A673 (cell line): ENCODE results near the gene SLIT1. TPM values are rescaled to one million over a fixed set of nuclear protein-coding genes. Genes with fewer than 3 reads are reported as not detected.

ENCODE experiments used
- BruUV-seq: library from RNA; stranded (reverse); fragments of 400-500 nt; replicated peaks from 2 replicates; lab custom pipeline; 2021; lab: Mats Ljungman, UMichigan
- CTCF ChIA-PET: fragments of 300-600 bp; sonication (Branson Sonifier 250); formaldehyde crosslinking; loops from one replicate; lab custom pipeline; 2022; ENCODE audit warnings: antibody characterized with exemption; lab: Charles Lee
- POLR2A ChIA-PET: fragments of 300-600 bp; sonication (Branson Sonifier 250); formaldehyde crosslinking; loops from one replicate; lab custom pipeline; 2022; ENCODE audit warnings: antibody characterized with exemption; ENCODE audit not compliant: low non-redundant PET; lab: Charles Lee
- DNase-seq: peaks from one replicate; pipeline ENCODE4 v3.0.0-alpha.2; 2015; ENCODE audit warnings: low spot score
- H3K27ac ChIP-seq: fragments of 200-600 bp; sonication (generic); 2 replicates; pipeline ENCODE4 v1.5.1; 2016; ENCODE audit warnings: mixed run types, low read depth, mild to moderate bottlenecking, mixed read lengths, antibody characterized with exemption, low read length; ENCODE audit not compliant: poor library complexity, severe bottlenecking
- H3K27me3 ChIP-seq: fragments of 200-600 bp; sonication (generic); replicated peaks from 2 replicates; pipeline ENCODE4 v1.6.1; 2017; ENCODE audit warnings: mixed run types, low read depth, mild to moderate bottlenecking, mixed read lengths, antibody characterized with exemption, low read length; ENCODE audit not compliant: insufficient read depth, poor library complexity
- H3K36me3 ChIP-seq: fragments of 200-600 bp; sonication (generic); 2 replicates; pipeline ENCODE4 v1.6.1; 2016; ENCODE audit warnings: mixed run types, mild to moderate bottlenecking, mixed read lengths, antibody characterized with exemption, low read length; ENCODE audit not compliant: insufficient read depth, poor library complexity, severe bottlenecking
- H3K4me1 ChIP-seq: fragments of 200-600 bp; sonication (generic); 2 replicates; pipeline ENCODE4 v1.6.1; 2017; ENCODE audit warnings: mixed run types, mild to moderate bottlenecking, mixed read lengths, antibody characterized with exemption, low read length; ENCODE audit not compliant: insufficient read depth, poor library complexity, severe bottlenecking
- H3K4me3 ChIP-seq: fragments of 200-600 bp; sonication (generic); 2 replicates; pipeline ENCODE4 v1.5.1; 2016; ENCODE audit warnings: low read depth, mixed run types, mild to moderate bottlenecking, mixed read lengths, low read length; ENCODE audit not compliant: poor library complexity, severe bottlenecking
- H3K9me3 ChIP-seq: fragments of 200-600 bp; sonication (generic); 2 replicates; pipeline ENCODE4 v1.6.1; 2016; ENCODE audit warnings: mixed run types, low read depth, mild to moderate bottlenecking, mixed read lengths, antibody characterized with exemption, low read length; ENCODE audit not compliant: poor library complexity, severe bottlenecking
- CTCF ChIP-seq: fragments of 300-800, 200-600 bp; sonication (generic); conservative IDR thresholded peaks from 2 replicates; pipeline ENCODE4 v1.5.1; 2017; ENCODE audit warnings: low read depth, mild to moderate bottlenecking, antibody characterized with exemption, low read length, moderate library complexity, mixed read lengths
- EZH2 ChIP-seq: fragments of 200-600 bp; sonication (generic); IDR thresholded peaks from 2 replicates; pipeline ENCODE4 v1.6.1; 2017; ENCODE audit warnings: borderline replicate concordance, low read depth, mild to moderate bottlenecking, mixed read lengths, antibody characterized with exemption, low read length; ENCODE audit not compliant: poor library complexity, severe bottlenecking
- intact Hi-C: fragments of 100-400 bp; cut with micrococcal nuclease; formaldehyde crosslinking; loops from one replicate; pipeline ENCODE4 v1.10.0; 2022; ENCODE audit not compliant: unreplicated experiment
- total RNA-seq: library from RNA; stranded (reverse); gene quantifications from 2 replicates; pipeline ENCODE4 v1.2.3, GENCODE V29; 2021

The SLIT1 gene
- total RNA-seq, 1 experiment from 2014 or later, result 0.43 TPM

DNA sequence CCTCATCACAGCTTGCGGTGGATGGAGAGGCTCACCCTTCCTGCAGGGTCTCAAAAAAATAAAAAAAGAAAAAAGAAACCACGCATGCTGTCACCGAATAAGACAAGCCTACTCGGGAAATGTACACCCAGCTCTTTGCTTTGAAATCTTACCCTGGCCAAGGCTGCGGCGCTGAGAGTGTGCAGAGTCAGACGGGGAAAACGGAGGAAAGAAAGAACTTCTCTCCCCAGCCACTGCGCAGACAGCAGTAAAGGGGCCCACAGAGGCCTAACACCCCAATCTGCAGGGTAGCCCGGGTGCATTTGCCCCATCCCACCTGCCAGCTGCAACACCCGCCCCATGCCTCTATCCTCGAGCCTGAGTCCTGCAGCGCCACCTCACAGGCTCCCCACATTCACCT, 14.8 kb downstream of the SLIT1 start:
- Histone ChIP-seq H3K4me1 (no peaks in the 10 kb centered on the region), H3K9me3 (no peaks in the 10 kb centered on the region), H3K27ac (no peak overlapping the region), H3K36me3 (no peaks in the 10 kb centered on the region), H3K27me3 (no peaks in the 10 kb centered on the region), H3K4me3 (no peak overlapping the region)
- DNase-seq, result no peak
- CTCF ChIA-PET, result no interaction called here
- no TSS peak for BruUV-seq
- intact Hi-C loops, result no loop called here
- no peak for TF ChIP-seq EZH2
- no peak for TF ChIP-seq CTCF
- POLR2A ChIA-PET, result no interaction called here

DNA sequence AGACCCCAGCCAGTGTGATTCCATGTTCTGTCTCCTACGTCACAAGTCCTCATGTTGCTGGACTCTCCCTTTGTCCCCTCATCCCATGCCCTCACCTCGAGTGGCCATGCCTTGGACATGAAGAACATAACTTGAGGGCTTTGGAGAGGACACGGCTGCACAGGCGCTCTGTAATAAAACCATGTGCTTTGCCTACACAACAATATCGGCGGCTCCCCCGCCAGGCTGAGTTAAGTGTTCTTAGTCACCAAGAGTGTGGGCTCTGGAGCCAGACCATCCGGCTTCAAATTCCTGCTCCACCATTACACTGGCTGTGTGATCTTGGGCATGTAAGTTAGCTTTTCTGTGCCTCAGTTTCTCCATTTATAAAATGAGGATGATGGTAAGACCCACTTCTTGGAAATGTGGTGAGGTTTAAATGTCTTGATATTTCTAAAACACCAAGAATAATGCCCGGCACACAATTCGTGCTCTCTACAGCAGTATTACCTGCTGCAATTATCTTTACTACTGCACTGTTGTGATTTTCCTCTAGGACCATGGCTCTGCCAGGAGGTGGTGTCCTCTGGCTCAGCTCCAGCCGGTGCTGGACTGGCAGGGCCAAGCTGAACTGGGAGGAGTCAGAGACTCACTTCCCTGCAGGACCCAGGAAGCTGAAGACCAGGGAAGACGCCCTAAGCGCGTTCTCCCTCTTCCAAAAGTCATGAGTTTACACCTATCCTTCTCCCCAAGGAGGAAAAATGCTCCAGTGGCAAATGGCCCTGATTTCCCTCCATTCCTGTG, 15.7 kb downstream of the SLIT1 start:
- Histone ChIP-seq H3K4me3 (no peak overlapping the region), H3K27ac (no peak overlapping the region), H3K36me3 (no peaks in the 10 kb centered on the region), H3K9me3 (no peaks in the 10 kb centered on the region), H3K4me1 (no peaks in the 10 kb centered on the region), H3K27me3 (no peaks in the 10 kb centered on the region)
- POLR2A ChIA-PET, result interaction anchor here (0.7 kb wide), 1 partner anchor 40 kb away, joined by 3 read pairs; no protein-coding TSS in a partner anchor
- intact Hi-C loops, result no loop called here
- TF ChIP-seq CTCF, result no peak
- no peak for TF ChIP-seq EZH2
- CTCF ChIA-PET, result no interaction called here
- DNase-seq, result no peak
- no TSS peak for BruUV-seq

GRCh38 chr10:97169063-97169462, 16.7 kb downstream of the SLIT1 start:
- H3K4me3 ChIP-seq, result no peak overlapping the region
- intact Hi-C loops, result no loop called here
- CTCF ChIA-PET, result no interaction called here
- no peaks in the 10 kb centered on the region for H3K27me3 ChIP-seq
- TF ChIP-seq EZH2, result no peak
- no peak for TF ChIP-seq CTCF
- no peaks in the 10 kb centered on the region for H3K4me1 ChIP-seq
- BruUV-seq, result no TSS peak
- DNase-seq, result no peak
- POLR2A ChIA-PET, result no interaction called here
- H3K36me3 ChIP-seq, result no peaks in the 10 kb centered on the region
- no peak overlapping the region for H3K27ac ChIP-seq
- no peaks in the 10 kb centered on the region for H3K9me3 ChIP-seq
